Activated CD8-positive, alpha-beta memory T cell treated with anti-CD3 and anti-CD28 coated beads, Interleukin-2, amount 50 U/mL, for 48 hours (primary cell): Measurements from ENCODE around the gene TAF4.
"Not testable (repeated sequence)": the region's sequence is repeated elsewhere in the genome, so short reads cannot be mapped to it uniquely, and the experiment has no call there.

ENCODE experiments used
- DNase-seq: peaks from one replicate; pipeline ENCODE4 v3.0.0-alpha.2; 2020

Gene TAF4

DNA sequence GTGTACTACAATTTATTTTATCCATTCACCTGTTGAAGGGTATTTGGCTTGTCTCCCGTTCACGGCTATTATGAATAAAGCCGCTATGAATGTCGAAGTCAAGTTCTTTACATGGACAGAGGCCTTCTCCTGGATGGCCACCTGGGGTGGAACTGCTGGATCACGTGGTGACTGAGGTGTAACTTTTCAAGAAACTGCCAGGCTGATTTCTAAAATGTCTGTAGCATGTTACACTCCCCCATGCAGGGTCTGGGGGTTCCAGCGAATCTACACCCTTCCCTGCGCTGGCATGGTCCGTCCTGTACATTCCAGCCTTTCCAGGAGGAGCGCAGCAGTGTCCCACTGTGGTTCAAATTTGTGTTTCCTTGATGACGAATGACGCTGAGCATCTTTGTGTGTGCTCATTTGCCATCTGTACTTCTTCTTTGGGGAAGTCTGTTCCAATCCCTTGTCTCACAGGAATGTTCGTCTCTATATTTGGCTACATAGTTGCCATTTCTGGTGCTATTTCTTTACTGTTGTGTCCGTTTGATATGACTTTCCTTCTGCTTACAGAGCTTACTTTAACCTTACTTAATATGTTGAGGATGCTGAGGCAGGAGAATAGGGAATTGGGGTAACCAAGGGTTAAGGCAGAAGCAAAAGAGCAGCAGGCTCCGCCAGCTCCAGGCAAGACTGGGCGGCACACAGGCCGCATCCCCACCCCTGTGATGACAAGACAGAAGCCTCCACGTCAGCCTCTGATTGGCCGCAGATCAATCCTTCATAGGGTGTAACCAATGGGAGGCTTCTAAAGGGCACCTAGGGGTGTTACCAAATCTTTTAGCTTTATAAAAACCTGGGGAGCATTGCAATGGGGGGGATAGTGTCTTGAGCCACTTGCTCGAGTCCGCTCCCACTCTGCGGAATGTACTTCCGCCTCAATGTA lies 106.6 kb downstream of the TAF4 start:
- no peak for DNase-seq

DNA sequence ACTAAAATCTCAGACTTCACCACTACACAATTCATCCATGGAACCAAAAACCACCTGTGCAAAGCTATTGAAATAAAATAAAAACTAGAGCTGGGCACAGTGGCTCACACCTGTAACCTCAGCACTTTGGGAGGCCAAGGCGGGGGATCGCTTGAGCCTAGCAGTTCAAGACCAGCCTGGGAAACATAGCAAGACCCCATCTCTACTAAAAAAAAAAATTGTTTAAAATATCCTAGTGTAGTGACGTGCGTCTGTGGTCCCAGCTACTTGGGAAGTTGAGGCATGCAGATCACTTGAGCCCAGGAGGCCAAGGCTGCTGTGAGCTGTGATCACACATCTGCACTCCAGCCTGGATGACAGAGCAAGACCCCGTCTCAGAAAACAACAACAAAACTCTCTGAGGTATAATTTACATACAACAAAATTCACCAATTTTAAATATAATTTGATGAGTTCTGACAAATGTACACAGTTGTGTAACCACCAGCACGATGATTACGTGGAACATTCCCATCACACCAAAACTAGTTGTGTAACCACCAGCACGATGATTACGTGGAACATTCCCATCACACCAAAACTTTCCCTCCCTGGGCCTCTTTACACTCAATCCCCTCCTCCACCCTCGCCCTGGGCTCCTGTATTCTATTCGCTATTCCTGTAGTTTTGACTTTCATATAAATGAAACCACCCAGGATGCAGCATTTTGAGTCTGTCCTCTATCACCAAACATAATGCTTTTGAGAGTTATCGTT lies 107.5 kb downstream of the TAF4 start:
- DNase-seq: peak; percentile 42

DNA sequence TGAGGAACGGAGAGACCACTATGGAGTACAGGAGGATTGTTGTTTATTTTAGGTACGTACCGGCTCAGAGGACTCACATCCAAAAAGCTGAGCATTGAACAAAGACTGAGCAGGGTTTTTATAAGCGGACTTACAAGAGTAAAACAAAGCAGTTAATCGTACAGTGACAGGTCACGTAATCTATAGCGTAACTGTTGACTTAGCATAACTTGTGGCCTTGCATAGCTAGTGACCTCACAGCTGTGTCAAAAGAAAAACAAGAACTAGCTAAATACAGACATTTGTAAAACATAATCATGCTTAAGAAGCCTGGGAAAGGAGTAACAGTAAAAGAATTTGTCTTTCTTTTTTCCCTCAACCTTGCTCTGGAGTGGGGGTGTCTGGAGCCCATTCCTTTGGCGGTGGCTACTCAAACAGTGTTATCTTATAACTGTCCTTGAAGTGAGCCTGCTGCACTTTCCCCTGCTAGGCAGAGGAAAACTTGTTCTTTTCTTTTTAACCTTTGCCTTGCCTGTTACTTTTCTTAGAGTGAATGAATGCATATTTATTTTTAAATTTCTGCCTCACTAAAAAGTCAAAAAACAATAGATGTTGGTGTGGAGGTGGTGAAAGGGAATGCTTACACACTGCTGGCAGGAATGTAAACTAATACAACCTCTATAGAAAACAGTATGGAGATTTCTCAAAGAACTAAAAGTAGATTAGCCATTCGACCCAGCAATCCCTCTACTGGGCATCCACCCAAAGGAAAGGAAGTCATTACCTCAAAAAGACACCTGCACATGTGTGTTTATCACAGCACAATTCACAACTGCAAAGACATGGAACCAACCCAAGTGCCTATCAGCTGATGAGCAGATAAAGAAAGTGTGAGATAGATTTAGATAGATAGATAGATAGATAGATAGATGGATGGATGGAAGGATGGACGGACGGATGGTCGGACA lies 109.0 kb downstream of the TAF4 start:
- no peak for DNase-seq

DNA sequence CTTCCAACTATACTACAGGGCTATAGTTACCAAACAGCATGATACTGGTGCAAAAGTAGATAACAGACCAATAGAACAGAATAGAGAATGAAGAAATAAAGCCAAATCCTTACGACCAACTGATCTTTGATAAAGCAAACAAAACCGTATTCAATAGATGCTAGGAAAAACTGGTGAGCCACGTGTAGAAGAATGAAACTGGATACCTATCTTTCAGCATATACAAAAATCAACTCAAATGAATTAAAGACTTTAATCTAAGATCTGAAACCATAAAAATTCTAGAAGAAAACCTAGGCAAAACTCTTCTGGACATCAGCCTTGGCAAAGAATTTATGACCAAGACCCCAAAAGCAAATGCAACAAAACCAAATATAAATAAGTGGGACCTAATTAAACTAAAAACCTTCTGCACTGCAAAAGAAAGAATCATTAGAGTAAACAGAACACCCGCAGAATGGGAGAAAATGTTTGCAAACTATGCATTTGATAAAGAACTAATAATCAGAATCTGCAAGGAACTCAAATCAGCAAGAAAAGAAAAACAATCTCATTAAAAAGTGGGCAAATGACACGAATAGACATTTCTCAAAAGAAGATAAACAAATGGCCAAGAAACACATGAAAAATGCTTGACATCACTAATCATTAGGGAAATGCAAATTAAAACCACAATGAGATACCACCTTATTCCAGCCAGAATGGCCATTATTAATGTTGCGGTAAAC lies 109.8 kb downstream of the TAF4 start:
- no peak for DNase-seq

DNA sequence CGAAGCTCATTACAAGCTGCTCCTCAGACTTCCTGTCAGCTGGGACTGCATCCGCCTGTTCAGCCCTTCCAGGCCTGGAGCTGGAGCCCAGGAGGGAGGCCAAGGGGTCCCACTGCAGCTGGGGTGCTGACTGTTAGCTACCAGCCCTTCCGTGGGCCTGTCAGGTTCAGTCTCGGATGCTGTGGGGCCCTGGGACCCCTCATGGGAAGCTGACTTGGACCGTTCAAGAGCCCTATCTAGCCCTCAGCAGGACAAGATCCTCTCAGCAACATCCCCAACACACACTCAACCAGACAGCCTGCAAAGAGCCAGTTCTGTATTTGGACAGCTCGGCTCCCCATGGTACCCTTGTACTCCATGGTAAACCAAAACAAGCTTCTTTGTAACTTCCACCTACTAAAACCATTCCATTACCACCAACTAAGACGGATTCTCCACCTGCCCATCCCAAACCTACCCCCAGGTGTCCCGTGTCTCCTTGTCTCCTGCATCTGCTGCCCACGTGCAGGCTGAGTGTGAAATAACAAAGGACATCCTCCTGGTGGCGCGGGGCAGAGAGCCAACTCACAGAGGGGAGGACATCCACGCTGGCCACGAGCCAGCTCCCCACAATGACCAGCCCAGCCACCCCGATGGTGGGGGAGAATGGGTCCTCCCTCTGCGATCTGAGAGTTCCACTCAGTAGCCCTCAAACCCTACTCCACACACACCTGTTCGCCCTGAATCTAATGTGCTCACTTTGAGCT lies 111.2 kb downstream of the TAF4 start:
- peak; percentile 25 for DNase-seq

DNA sequence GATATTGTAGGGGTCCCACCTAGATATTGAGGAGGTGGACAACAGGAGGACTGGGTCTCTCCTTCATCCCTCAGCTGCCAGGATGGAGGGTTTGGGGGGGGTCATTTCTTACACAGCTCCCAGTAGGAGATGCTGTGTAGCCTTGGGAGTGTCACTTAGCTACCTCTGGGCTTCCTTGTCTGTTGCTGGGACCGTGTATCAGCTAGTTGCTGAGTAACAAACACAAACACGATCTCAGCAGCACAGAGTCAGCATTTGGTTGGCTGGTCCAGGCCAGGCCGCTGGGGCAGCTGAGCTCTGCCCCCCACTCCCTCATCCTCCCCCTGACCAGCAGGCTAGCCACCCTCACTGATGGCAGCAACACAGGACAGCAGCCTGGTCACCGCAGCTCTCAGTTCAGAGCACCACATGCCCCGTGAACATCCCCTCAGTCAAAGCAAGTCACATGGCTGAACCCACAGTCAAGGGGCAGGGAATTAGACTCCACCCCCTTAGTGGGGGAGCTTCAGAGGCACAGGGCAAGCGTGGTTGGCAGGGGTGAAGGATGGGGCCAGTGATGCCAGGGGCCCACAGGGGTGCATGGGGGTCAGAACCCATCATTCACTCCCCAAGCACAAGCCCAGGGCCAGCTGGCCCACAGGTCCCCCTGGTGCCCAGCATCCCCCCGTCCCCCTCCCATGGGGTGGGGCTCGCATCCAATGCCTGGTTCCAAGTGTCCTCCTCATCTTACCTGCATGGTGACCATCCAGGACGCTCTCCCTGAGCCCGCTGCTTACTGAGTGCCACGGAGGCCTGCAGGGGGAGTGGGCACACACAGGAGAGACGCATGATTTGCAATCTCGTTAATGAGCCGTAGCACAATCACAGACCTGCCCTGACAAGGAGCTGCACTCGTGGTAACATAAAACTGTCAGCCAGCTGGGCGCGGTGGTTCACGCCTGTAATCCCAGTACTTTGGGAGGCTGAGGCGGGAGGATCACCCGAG lies 112.4 kb downstream of the TAF4 start:
- DNase-seq: peak; percentile 23

DNA sequence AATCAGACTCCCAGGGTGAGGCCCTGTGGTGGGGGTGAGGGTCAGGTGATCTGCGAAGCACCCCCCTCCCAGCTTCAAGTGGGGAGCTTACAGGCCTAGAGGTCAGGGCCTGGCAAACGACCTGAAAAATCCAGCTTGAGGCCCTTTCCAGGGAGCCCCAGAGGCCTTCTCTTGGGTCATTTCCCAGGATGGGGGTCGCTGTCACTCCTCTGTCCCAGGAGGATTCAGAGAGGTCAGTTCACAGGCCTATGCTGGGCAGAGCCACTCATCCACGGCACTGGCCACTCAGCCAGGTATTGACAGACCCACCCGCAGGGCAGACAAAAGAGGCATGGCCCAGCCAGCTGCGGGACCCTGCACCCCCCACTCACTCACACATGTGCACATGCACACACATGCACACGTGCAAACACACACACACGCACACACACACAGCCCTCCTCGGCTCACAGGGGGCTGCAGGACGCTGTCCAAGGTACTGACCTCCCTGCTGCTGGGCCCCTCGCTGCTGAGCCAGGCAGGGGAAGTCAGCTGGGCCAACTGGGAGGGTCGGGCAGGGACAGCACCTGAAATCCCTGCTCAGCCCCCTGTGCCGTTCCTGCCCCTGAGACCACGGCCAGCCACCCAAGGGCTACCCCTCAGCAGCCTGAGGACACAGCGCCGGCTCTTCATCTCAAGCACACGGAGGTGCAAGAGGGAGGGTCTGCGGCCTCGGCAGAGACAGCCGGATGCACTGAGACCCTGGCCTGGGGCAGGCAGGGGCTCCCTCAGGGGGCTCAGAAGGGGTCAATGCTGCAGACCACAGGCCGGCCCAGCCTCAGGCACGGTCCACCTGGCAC lies 113.8 kb downstream of the TAF4 start:
- peak; percentile 53 for DNase-seq

DNA sequence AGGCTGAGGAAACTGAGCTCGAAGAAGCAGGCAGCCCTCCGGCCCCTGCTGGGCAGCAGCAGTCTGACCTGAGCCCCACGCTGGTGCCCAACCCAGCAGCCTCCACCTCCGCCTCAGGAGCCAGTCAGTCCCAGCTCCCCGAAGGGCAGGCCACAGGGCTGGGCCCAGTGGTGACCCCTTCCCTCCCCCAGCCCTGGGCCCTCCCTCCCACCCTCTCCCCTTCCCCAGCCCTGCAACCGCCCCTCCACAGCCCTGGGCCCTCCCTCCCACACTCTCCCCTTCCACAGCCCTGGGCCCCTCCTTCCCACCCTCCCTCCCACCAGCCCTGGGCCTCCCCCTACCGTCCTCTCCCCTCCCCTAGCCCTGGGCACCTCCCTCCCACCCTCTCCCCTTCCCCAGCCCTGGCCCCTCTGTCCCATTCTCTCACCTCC lies 115.0 kb downstream of the TAF4 start:
- peak; percentile 12 for DNase-seq

DNA sequence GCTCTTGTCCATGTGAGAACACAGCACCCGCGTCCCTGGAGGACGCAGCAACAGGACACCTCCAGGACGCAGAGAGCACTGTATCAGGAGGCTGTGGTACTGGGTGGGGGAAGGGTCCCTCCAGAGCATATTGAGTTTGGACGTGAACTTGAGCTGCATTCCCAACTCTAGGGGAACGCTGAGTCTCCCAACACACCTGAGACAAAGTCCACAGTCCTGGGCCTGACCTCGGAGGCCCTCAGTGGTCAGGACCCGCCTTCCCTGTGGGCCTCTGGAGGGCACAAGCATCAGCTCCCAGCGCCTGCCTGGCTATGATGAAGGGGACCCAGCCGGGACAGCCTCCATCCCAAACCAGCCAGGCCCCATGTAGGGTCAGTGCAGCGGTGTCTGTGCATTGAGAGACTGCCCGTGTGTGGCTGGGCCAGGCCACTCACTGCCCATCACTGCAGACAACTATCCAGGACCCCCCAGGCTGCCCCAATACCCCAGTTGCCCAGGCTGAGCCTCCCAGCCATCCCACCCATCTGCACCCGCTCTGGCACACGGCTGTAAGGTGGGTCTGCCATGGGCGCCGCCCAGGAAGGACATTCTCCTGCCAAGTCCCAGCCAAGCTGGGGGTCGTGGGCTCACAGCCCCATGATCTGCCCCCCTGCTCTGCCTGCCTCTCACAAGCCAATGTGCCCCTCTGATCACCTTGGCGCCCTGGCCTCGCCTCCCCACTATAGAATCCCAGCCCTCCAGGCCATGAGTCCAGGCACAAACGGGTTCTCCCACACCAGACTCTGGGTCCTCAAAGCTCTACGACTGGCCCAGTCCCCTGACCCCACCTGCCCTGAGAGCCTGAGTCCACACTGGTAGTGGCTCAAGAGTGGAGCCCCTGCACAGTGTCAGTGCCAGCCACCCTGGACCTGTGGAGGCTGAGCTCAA lies 115.7 kb downstream of the TAF4 start:
- DNase-seq: peak; percentile 40

DNA sequence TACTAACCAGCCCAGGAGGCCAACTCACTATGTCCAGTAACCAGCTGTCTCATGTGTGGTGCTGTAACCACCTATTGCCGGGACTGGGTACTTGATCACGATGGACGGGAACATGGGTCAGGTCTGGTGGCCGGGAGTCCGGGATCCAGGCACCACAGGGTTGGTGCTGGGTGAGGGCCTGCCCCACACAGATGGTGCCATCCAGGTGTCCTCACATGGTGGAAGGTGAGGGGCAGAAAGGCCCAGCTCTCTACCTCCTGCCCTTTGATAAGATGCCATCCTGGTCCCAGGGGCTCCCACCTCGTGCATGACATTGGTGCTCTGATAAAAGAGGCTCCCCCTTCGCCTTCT lies 116.3 kb downstream of the TAF4 start:
- DNase-seq: no peak

DNA sequence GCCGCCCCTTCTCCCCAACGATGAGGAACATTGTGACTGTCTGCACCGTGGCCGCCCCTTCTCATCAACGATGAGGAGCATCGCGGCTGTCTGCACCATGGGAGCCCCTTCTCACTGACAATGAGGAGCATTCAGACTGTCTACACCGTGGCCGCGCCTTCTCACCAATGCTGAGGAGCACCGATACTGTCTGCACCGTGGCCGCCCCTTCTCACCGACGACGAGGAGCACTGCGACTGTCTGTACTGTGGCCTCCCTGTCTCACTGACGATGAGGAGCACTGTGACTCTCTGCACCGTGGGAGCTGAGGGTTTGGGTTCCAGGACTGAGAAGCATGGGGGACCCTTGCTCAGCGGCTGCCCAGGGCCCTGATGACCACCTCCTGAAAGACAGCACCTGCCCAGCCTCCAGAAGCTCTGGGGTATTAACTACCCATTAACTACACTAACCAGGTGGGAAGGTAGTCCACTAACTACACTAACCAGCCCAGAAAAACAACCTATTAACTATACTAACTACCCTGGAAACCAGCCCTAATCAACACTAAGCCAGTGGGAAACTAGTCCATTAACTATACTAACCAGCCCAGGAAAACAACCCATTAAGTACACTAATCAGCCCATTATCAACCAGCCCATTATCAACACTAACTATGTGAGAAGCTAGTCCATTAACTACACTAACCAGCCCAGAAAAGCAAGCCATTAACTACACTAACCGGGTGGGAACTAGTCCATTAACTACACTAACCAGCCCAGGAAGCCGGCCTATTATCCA lies 116.9 kb downstream of the TAF4 start:
- DNase-seq: no peak

DNA sequence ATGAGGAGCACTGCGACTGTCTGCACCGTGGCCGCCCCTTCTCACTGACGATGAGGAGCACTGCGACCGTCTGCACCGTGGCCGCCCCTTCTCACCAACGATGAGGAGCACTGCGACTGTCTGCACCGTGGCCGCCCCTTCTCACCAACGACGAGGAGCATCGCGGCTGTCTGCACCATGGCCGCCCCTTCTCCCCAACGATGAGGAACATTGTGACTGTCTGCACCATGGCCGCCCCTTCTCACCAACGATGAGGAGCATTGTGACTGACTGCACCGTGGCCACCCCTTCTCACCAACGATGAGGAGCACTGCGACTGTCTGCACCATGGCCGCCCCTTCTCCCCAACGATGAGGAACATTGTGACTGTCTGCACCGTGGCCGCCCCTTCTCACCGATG lies 117.6 kb downstream of the TAF4 start:
- DNase-seq: not testable (repeated sequence)

DNA sequence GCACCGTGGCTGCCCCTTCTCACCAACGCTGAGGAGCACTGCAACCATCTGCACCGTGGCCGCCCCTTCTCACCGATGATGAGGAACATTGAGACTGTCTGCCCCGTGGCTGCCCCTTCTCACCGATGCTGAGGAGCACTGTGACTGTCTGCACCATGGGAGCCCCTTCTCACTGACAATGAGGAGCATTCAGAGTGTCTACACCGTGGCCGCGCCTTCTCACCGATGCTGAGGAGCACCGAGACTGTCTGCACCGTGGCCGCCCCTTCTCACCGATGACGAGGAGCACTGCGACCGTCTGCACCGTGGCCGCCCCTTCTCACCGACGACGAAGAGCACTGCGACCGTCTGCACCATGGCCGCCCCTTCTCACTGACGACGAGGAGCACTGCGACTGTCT lies 120.2 kb downstream of the TAF4 start:
- not testable (repeated sequence) for DNase-seq

DNA sequence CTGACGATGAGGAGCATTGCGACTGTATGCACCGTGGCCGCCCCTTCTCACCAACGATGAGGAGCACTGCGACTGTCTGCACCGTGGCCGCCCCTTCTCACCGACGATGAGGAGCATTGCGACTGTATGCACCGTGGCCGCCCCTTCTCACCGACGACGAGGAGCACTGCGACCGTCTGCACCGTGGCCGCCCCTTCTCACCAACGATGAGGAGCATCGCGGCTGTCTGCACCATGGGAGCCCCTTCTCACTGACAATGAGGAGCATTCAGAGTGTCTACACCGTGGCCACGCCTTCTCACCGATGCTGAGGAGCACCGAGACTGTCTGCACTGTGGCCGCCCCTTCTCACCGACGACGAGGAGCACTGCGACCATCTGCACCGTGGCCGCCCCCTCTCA lies 120.7 kb downstream of the TAF4 start:
- DNase-seq: not testable (repeated sequence)

DNA sequence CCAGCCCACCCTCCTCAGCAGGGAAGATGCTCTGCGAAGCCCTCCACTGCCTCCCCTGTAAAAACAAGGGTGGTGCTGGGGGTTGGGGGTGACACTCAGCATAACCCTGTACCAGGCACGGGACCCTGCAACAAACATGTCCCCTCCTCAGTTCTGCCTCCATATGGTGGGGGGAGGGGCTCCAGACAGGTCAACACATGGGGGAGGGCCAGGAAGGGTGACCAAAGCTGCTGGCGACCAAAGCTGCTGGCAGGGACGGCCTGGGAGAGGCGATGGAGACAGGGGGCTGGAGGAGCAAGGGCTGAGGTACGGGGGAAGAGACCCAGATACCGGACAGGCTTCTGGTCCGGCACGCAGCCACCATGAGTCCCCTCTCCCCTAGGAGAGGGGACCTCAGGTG lies 123.2 kb downstream of the TAF4 start:
- no peak for DNase-seq

DNA sequence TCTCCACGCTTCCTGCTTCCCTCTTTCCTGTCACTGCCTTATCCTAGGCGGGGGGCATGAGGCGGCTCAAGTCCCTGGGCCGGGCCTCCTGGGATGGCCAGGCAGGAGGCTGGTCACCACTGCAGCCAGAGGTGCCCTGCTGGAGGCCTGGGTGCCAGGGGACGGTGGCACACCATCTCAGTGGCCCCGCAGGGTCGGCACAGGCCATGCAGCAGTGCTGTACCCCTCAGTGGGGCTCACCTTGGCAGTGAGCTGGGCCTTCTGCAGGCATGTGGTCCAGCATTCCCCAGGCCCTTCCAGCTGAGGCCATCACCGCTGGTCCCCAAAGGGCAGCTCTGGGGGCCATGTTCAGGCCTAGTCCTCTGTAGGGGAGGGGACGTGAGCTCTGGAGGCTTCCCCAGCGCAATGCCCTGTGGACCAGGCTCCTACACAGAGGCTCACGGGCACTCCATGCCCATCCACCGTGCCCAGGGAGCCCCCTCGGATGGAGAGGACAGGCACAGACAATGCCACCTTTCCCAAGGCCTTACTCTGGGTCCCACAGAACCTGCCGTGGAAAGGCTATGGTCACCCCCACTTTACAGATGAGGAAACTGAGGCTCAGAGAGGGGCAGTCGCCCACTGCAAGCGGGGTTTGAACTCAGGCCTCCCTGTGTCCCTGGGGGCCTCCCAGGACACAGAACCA lies 123.8 kb downstream of the TAF4 start:
- DNase-seq: no peak
